SJSA1 (cell line): ENCODE measurements around the gene ZC3H13. TPM values are rescaled to one million over a fixed set of nuclear protein-coding genes. Genes with fewer than 3 reads are reported as not detected.

ENCODE experiments used
- DNase-seq, 2 experiments: peaks; one replicate each; pipeline ENCODE4 v3.0.0-alpha.2; 2015 to 2020; ENCODE audit warnings: low spot score in 2 of 2, low read depth in 1 of 2
- H3K27ac ChIP-seq: fragments of 250-450 bp; sonication (Bioruptor Pico); 2 replicates; pipeline ENCODE4 v1.5.1; 2020; ENCODE audit warnings: mild to moderate bottlenecking, moderate library complexity
- H3K27me3 ChIP-seq: fragments of 250-450 bp; sonication (Bioruptor Pico); replicated peaks from 2 replicates; pipeline ENCODE4 v1.5.1; 2020; ENCODE audit warnings: mild to moderate bottlenecking, moderate library complexity
- H3K36me3 ChIP-seq: fragments of 250-450 bp; sonication (Bioruptor Pico); 2 replicates; pipeline ENCODE4 v1.5.1; 2020; ENCODE audit warnings: mild to moderate bottlenecking
- H3K4me1 ChIP-seq: fragments of 250-450 bp; sonication (Bioruptor Pico); replicated peaks from 2 replicates; pipeline ENCODE4 v1.6.1; 2021; ENCODE audit warnings: mild to moderate bottlenecking
- H3K4me3 ChIP-seq: fragments of 250-450 bp; sonication (Bioruptor Pico); 2 replicates; pipeline ENCODE4 v1.5.1; 2020; ENCODE audit warnings: mild to moderate bottlenecking
- H3K9me3 ChIP-seq: fragments of 250-450 bp; sonication (Bioruptor Pico); replicated peaks from 2 replicates; pipeline ENCODE4 v1.5.1; 2020; ENCODE audit warnings: mild to moderate bottlenecking
- total RNA-seq: library from RNA; depleted of rRNA; stranded (reverse); fragments of >200 nt; shearing (Covaris generic); gene quantifications from 2 replicates; pipeline ENCODE4 v1.2.3, GENCODE V29; 2014

Gene ZC3H13
- total RNA-seq, 1 experiment from 2014 or later = 12.2 TPM

DNA sequence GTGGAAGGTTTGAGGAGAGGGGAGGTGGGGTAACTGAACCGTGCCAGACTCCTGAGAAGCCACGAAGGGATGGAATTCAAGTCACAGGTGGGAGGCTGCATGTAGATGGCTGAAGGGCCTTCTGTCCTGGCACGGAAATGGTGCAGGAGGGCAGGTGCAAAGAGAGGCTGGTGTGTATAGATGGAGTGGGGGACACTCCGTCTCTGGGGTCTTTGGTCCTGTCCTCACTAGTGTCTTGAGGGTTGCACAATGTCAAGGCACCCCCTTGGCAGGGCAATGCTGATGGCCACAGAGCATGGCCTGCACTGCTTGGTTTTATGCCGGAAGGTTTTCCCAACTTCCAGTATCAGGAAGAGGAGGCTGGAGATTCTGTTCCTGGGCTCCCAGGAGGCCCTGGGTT lies 118.3 kb downstream of the ZC3H13 start:
- DNase-seq = no peak
- no peaks in the 10 kb centered on the region for H3K36me3 ChIP-seq
- no peaks in the 10 kb centered on the region for H3K4me1 ChIP-seq
- no peak overlapping the region for H3K4me3 ChIP-seq
- no peak overlapping the region for H3K27ac ChIP-seq
- peaks cover 9% of the 10 kb centered on the region for H3K27me3 ChIP-seq
- H3K9me3 ChIP-seq = no peaks in the 10 kb centered on the region

DNA sequence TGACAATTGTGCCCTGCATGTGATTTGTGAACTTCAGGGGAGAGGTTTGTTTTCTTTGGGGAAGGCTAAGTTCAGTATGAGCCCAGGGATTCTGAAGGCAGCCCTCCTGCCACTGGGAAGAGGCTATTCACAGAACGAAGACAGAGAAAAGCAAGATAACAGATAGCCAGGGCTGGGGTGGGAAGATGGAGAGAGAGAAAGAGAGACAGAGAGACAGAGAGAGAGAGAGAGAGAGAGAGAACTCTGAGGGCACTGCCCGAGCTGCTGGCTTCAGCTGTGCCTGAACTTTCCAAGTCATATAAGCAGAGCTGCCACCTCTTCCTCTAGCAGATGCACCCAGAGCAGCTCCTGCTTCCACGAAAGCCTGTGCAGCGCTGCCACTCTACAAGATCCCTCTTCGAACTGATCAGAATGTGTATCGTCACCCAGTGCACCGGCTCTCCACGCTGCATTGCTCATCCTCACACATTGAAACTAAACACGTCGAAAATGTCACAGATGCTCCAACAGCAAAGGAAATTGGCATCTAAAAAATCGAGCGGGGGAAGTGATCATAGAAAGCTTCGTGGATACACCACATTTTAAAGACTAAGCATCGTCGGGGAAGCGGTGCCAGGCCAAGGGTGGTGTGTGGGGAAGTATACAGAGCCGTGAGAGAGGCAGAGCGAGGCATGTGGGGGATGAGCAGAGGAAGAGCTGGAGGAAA lies 119.2 kb downstream of the ZC3H13 start:
- H3K27me3 ChIP-seq = peaks cover 9% of the 10 kb centered on the region
- no peak for DNase-seq

DNA sequence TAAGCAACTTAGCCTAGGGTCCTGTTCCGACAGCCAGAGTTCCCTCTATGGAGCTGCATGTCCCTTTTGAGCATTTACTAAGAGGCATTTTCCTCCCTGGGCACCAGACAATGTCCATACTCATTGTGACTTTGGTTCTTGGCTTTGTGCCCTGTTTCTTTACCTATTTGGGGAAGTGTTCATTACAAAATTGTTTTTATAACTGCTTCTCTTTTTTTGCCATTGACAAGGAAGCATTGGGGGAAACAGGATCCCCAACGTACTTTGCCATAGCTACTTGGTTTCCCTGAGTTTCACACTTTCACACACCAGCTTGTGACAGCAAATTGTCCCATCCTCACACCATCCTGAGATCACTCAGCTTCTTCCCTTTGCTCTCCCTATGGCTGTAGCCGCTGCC lies 119.9 kb downstream of the ZC3H13 start:
- no peaks in the 10 kb centered on the region for H3K9me3 ChIP-seq
- no peaks in the 10 kb centered on the region for H3K36me3 ChIP-seq
- DNase-seq = no peak
- no peaks in the 10 kb centered on the region for H3K4me1 ChIP-seq
- no peak overlapping the region for H3K27ac ChIP-seq
- H3K27me3 ChIP-seq = peaks cover 9% of the 10 kb centered on the region
- no peak overlapping the region for H3K4me3 ChIP-seq

More for the DNA sequence above, 119.2 kb downstream of the ZC3H13 start:
- no peak overlapping the region for H3K4me3 ChIP-seq
- H3K4me1 ChIP-seq = no peaks in the 10 kb centered on the region
- H3K36me3 ChIP-seq = no peaks in the 10 kb centered on the region
- no peaks in the 10 kb centered on the region for H3K9me3 ChIP-seq
- H3K27ac ChIP-seq = no peak overlapping the region

DNA sequence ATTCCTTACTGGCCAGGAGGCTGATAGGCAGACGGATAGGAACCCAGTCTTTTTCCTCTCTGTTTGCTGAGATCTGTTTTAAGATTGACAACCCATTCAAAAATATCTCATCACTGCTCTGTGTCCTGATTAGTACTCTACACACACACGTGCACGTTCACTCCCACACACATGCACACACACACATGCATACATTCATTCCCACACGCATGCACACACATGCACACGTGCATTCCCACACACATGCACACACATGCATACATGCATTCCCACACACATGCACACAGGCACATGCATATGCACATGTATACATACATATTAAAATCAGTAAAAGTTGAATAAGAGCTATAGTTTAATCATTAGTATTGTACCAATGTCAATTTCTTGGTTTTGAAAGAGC lies 120.4 kb downstream of the ZC3H13 start:
- H3K4me1 ChIP-seq = no peaks in the 10 kb centered on the region
- no peak for DNase-seq
- H3K27me3 ChIP-seq = peaks cover 5% of the 10 kb centered on the region
- H3K9me3 ChIP-seq = no peaks in the 10 kb centered on the region
- H3K4me3 ChIP-seq = no peak overlapping the region
- H3K36me3 ChIP-seq = no peaks in the 10 kb centered on the region
- no peak overlapping the region for H3K27ac ChIP-seq

DNA sequence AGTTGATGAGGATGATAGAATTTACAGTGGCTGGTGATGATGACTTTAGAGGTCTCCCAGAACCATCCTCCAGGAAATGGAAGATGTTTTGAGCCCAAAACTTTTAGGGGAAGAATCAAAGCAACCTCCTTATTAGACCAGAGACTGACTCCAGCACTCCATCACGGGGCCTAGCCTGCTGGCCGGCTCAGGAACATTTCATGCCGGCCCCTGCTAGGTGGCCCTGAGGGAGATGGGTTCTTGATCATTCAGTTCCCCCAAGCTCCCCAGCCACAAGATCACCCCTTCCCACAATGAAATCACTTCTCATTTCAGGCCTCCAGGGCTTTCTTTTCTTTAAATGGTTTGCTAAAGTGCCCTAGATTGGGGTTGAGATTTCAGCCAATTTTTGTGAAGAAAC lies 121.3 kb downstream of the ZC3H13 start:
- Histone ChIP-seq H3K27ac (no peak overlapping the region), H3K4me1 (no peaks in the 10 kb centered on the region), H3K4me3 (no peak overlapping the region), H3K27me3 (peaks cover 2% of the 10 kb centered on the region; the same call in 1 of the 2 replicates), H3K9me3 (no peaks in the 10 kb centered on the region), H3K36me3 (no peaks in the 10 kb centered on the region)
- DNase-seq = no peak

DNA sequence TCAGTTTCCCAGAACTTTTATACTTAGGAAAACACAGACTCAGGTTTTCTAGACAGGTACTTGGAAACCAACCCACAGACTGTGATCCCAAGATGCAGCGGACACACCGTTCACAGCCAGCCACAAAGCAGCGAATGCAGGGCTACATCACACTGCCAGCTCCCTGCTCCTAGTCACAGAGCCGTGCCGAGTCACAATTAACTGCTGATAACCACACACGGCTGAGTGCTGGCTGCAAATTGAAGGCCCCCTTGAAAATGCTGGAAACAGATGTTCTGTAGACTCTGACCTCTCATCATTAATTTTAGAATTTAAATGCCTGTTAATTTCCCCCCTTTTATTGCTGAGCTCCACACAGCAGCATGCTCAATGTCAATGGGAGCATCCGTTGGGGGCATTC lies 122.4 kb downstream of the ZC3H13 start:
- Histone ChIP-seq H3K36me3 (no peaks in the 10 kb centered on the region), H3K9me3 (no peaks in the 10 kb centered on the region), H3K27ac (no peak overlapping the region), H3K4me1 (no peaks in the 10 kb centered on the region), H3K4me3 (no peak overlapping the region), H3K27me3 (no peaks in the 10 kb centered on the region)
- DNase-seq = no peak

DNA sequence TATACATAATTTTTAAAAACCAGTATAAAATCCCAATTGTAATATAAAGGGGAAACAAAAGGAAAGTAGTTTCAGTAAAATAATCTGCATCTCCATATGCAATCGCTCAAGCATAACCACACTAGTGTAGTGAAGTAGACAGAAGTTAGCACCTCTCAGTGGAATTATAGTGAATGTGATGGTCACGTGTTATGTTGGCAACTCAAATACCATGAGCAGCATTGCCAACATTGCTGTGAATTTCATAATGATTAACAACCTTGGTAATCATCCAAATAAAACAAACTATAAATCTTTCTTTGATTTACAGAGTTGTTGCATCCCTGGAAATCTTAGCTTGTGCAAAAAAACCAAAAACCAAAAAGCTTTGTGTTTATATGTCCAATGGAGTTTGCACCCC lies 123.7 kb downstream of the ZC3H13 start:
- no peak overlapping the region for H3K4me3 ChIP-seq
- no peaks in the 10 kb centered on the region for H3K9me3 ChIP-seq
- no peaks in the 10 kb centered on the region for H3K36me3 ChIP-seq
- H3K27ac ChIP-seq = no peak overlapping the region
- H3K4me1 ChIP-seq = no peaks in the 10 kb centered on the region
- H3K27me3 ChIP-seq = no peaks in the 10 kb centered on the region
- DNase-seq = no peak

DNA sequence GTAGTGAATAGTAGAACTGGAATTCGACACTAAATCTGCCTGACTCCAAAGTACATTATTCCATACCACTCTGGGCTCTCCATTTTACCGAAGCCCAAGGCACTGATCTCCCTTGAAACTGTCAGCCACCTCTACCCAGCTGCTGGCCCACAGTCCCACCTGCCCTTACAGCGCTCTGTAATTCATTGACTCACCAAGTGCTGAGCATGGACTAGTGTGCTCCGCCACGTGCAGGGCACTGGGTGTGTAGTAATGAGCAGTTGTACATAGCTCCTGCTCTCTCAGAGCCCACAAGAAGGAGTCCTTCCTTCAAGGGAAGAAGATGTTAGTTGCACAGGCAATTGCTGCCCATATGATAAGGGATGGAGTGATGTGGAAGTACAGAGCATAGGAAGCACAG lies 124.4 kb downstream of the ZC3H13 start:
- Histone ChIP-seq H3K27ac (no peak overlapping the region), H3K4me3 (no peak overlapping the region), H3K9me3 (no peaks in the 10 kb centered on the region), H3K27me3 (no peaks in the 10 kb centered on the region), H3K36me3 (no peaks in the 10 kb centered on the region), H3K4me1 (no peaks in the 10 kb centered on the region)
- DNase-seq = no peak

DNA sequence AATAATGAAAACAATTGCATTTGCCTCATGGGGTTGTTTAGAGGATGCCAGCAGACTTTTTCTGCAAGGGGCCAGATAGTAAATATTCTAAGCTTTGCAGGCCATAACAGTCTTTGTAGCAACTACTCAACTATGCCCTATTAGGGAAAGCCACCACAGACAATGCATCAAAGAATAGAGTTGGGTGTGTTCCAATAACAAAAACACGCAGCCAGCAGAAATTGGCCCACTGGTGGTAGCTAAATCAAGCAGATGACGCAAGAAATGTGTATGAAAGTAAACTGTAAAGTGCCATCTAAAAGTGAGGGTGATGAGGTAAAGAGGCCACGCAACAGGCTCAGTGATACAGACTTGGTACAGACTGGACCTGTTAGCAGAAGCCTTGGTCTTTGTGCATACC lies 125.8 kb downstream of the ZC3H13 start:
- H3K4me3 ChIP-seq = no peak overlapping the region
- DNase-seq = no peak
- no peaks in the 10 kb centered on the region for H3K36me3 ChIP-seq
- H3K27ac ChIP-seq = no peak overlapping the region
- no peaks in the 10 kb centered on the region for H3K27me3 ChIP-seq
- H3K9me3 ChIP-seq = no peaks in the 10 kb centered on the region
- H3K4me1 ChIP-seq = no peaks in the 10 kb centered on the region

DNA sequence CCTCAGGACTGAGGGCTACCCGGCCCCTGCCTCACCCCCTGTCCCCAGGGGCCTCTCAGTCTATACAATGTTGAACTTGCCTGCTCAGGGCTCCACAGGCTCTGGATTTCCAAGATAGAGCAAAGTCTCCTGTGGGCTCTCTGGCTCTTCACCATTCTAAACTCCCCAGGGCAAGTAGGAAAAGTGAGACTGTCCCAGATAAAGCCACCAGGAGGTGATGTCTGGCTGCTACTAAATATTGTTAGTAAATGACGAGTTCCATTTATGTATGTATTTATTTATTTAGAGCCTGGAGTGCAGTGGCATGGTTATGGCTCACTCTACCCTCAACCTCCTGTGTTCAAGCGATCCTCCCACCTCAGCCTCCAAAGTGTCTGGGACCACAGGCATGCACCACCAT lies 127.4 kb downstream of the ZC3H13 start:
- no peak overlapping the region for H3K4me3 ChIP-seq
- DNase-seq = no peak

DNA sequence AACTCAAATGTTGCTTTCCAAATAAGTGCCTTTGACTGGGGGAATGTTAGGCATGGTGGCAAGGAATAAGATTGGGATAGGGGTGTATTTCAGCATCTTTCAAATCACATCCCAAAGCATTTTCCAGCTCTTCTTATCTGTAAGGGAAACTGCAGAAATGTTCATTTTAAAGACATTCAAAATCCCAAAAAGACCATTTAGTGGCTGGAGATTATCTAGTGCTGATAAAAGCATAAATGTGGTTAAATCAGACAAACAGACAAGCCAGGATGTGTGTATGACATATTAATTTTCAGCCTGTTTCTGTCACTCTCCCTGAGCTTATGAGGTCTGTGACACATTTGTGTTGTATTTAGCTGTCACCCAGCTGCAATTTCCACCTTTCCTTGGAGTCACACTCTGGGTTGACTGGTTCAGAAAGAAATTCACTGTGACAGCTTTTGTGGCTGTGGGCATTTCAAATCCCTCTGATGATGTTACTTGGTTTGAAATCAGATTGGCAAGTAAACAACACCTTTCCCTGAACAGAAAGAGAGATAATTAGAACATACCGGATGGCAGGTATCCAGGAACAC lies 131.3 kb downstream of the ZC3H13 start:
- Histone ChIP-seq H3K4me3 (no peak overlapping the region), H3K4me1 (no peaks in the 10 kb centered on the region), H3K27me3 (no peaks in the 10 kb centered on the region), H3K27ac (no peak overlapping the region), H3K9me3 (no peaks in the 10 kb centered on the region), H3K36me3 (no peaks in the 10 kb centered on the region)
- no peak for DNase-seq

More for the DNA sequence above, 127.4 kb downstream of the ZC3H13 start:
- Histone ChIP-seq H3K27me3 (no peaks in the 10 kb centered on the region), H3K27ac (no peak overlapping the region), H3K9me3 (no peaks in the 10 kb centered on the region), H3K4me1 (no peaks in the 10 kb centered on the region), H3K36me3 (no peaks in the 10 kb centered on the region)

DNA sequence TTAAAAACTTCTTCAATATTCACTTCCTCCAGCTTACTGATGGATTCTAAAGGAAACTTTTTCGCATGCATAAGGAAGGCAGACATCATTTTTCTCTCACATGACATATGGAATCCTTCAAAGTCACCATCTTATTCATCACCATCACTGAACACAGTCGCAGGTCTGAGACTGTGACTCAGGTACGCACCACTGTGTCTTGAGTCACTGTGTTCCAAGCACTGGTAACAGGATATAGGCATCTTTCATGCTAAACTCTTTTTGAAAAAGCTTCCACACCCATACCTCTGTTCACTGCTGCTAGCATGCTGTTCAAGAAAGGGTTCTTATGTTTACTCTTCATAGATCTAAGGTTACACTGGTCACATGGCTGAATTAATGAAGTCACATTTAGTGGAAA lies 133.9 kb downstream of the ZC3H13 start:
- no peaks in the 10 kb centered on the region for H3K27me3 ChIP-seq
- H3K9me3 ChIP-seq = no peaks in the 10 kb centered on the region
- no peak overlapping the region for H3K27ac ChIP-seq
- no peak overlapping the region for H3K4me3 ChIP-seq
- H3K36me3 ChIP-seq = no peaks in the 10 kb centered on the region
- no peak for DNase-seq
- no peaks in the 10 kb centered on the region for H3K4me1 ChIP-seq

DNA sequence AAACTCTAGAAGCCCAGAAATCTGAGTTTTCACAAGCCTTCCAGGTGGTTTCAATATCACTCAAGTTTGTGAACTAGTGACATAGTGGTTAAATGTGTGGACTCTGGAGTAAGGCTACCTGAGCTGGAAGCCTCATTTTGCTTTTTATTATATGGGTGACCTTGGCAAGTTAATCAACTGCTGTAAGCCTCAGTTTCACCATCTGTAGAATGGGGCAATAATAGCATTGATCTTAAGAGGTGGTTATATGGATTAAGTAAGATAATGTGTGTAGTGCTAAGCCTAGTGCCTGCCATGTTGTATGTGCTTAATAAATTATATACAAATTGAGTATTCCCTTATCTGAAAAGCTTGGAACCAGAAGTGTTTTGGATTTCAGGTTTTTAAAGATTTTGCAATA lies 135.5 kb downstream of the ZC3H13 start:
- no peak for DNase-seq
- Histone ChIP-seq H3K9me3 (no peaks in the 10 kb centered on the region), H3K27me3 (no peaks in the 10 kb centered on the region), H3K36me3 (no peaks in the 10 kb centered on the region), H3K4me3 (no peak overlapping the region), H3K4me1 (no peaks in the 10 kb centered on the region), H3K27ac (no peak overlapping the region)

DNA sequence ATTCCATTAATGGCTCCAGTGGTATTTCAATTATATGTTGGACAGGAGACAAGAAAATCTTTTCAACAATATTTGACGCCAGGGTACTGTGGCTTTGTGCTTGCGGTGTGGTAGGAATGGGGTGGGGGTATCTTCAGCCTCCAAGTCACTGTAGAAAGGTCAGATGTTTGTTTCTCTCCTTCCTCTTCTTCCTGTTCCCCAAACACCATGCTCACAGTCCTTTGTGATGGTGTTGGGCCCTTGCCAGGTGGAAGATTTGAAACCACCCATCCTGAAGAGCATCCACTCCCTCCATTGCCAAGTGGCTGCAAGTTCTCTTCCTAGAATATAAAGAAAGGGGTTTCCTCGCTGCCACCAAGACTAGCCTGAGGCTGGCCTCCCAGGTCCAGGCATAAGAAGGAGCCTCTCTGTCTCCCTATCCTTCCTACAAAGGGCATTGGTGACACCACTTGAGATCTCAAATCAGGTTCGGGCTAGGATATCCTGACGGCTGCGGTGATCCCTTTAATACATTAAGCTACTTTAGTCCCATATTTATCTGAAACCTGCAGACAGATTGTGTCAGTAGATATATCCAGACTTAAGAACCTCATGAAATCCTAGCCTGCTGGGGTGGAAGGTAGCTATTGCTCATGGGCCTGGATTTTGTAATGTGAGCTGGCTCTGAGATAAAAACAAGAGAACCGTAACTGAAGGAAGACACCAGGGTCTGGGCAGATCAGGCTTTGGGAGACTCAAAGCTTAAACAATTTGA lies 136.7 kb downstream of the ZC3H13 start:
- Histone ChIP-seq H3K4me3 (no peak overlapping the region), H3K27ac (no peak overlapping the region), H3K36me3 (no peaks in the 10 kb centered on the region), H3K27me3 (no peaks in the 10 kb centered on the region), H3K4me1 (no peaks in the 10 kb centered on the region), H3K9me3 (no peaks in the 10 kb centered on the region)
- DNase-seq = no peak
